Heart right ventricle (tissue), 16 donors: ENCODE measurements around the gene SEZ6. TPM values are rescaled to one million over a fixed set of nuclear protein-coding genes. Genes with fewer than 3 reads are reported as not detected.

Source experiments
- ATAC-seq, 8 donors: fragments of 200-7000 bp; cut with Tn5 transposase; one replicate each; pipeline ENCODE4 v1.9.1; 2020; ENCODE audit warnings: mild to moderate bottlenecking in 8 of 8, moderate library complexity in 8 of 8, moderate number of reproducible peaks in 1 of 8
- DNase-seq, 2 donors: peaks; one replicate each; pipeline ENCODE4 v3.0.0-alpha.2; 2020
- H3K27ac ChIP-seq, 10 donors: fragments of 200-600 bp; sonication (generic) in 2 of 10; one replicate each; pipeline versions ENCODE4 v1.5.0 to v1.8.0; 2020 to 2022; ENCODE audit warnings: mild to moderate bottlenecking in 3 of 10
- H3K27me3 ChIP-seq, 7 donors: fragments of 200-600 bp; one replicate each; pipeline ENCODE4 v1.8.0; 2021 to 2022; ENCODE audit warnings: mild to moderate bottlenecking in 2 of 7
- H3K36me3 ChIP-seq, 9 donors: fragments of 200-600 bp; sonication (generic) in 1 of 9; one replicate each; pipeline versions ENCODE4 v1.5.0 to v1.8.0; 2020 to 2022; ENCODE audit warnings: mild to moderate bottlenecking in 2 of 9
- H3K4me1 ChIP-seq, 9 donors: fragments of 200-600 bp; sonication (generic) in 1 of 9; one replicate each; pipeline versions ENCODE4 v1.5.0 to v1.8.0; 2020 to 2022; ENCODE audit warnings: mild to moderate bottlenecking in 4 of 9
- H3K4me3 ChIP-seq, 10 donors: fragments of 200-600 bp; sonication (generic) in 2 of 10; one replicate each; pipeline versions ENCODE4 v1.5.0 to v1.8.0; 2020 to 2022; ENCODE audit warnings: mild to moderate bottlenecking in 7 of 10, moderate library complexity in 2 of 10
- H3K9me3 ChIP-seq, 11 donors: fragments of 200-600 bp in 10 of 11; sonication (generic) in 2 of 11; one replicate each; pipeline versions ENCODE4 v1.5.0 to v1.8.0; 2013 to 2022; ENCODE audit warnings: mild to moderate bottlenecking in 2 of 11, control low read depth in 1 of 11, moderate library complexity in 1 of 11
- CTCF ChIP-seq, 9 donors: fragments of 200-600 bp; sonication (generic) in 2 of 9; IDR thresholded peaks; one replicate each; pipeline versions ENCODE4 v1.5.0 to v1.8.0; 2021 to 2022; ENCODE audit warnings: antibody characterized with exemption in 9 of 9, mild to moderate bottlenecking in 5 of 9, moderate library complexity in 1 of 9
- WGBS, 2 donors: extraction: QIAGEN DNeasy Blood & Tissue Kit; methylation state at CpG; one replicate each; pipeline ENCODE4 v1.1.7; 2013; ENCODE audit warnings: inconsistent platforms in 1 of 2; 5-methylcytosine and 5-hydroxymethylcytosine counted together
- intact Hi-C, 10 donors: fragments of 100-400 bp; cut with DNase I; formaldehyde crosslinking; loops; one replicate each; pipeline versions ENCODE4 v1.11.1 to v1.14.2; 2022
- polyA plus RNA-seq, 2 donors: library from polyadenylated mRNA; stranded (reverse); fragments of 200-250 nt; gene quantifications; one replicate each; pipeline ENCODE4 v1.2.3, GENCODE V29; 2013
- total RNA-seq, 10 donors: library from RNA; stranded (reverse); fragmentation: NEBNext Ultra II Directional in 3 of 10; extraction: Animal tissue kit (Norgen Biotek cat#: 25700) in 3 of 10; gene quantifications; one replicate each; pipeline versions ENCODE4 v1.2.1 to v1.2.4, GENCODE V29; 2021 to 2023
- donor health status: Arrhythmogenic right ventricular cardiomyopathy.
- donor health status: ischemic (EF 13 %, LVEDD 7.1; RV severe dilation, severe dysfunction).
- donor health status: healthy with polysubstance abuse.
- donor health status: DM: no; HTN: yes; CAD: no.
- donor health status: DM: no; HTN: no; CAD: no.
- donor health status: ischemic (EF 25% LVEDD 6.9; RV normal size, moderate dysfunction).
- donor health status: ischemic (EF 25% LVEDD 5.7; RV mildly dilated, moderate dysfunction).
- donor health status: healthy.
- donor health status: DM: yes; HTN: yes; CAD: no.
- donor health status: Ischemic cardiomyopathy.
- donor health status: ischemic (EF 35%, LVEDD 5.7; RV mildly dilated, moderate dysfunction).
- donor health status: nonischemic (EF 11% LVEDD 7.7; RV severe dilation, severe dysfunction).
- donor health status: DM: yes; HTN: yes; CAD: no.
- donor health status: PGD.
- donor health status: ischemic (EF 29% LVEDD 5.4; RV normal size, mild dysfunction).
- donor health status: nonischemic (EF 23%, LVEDD 6.1; RV moderate dilation, normal function).

The SEZ6 gene
- total and polyA plus RNA-seq, 12 donors, result not detected

DNA sequence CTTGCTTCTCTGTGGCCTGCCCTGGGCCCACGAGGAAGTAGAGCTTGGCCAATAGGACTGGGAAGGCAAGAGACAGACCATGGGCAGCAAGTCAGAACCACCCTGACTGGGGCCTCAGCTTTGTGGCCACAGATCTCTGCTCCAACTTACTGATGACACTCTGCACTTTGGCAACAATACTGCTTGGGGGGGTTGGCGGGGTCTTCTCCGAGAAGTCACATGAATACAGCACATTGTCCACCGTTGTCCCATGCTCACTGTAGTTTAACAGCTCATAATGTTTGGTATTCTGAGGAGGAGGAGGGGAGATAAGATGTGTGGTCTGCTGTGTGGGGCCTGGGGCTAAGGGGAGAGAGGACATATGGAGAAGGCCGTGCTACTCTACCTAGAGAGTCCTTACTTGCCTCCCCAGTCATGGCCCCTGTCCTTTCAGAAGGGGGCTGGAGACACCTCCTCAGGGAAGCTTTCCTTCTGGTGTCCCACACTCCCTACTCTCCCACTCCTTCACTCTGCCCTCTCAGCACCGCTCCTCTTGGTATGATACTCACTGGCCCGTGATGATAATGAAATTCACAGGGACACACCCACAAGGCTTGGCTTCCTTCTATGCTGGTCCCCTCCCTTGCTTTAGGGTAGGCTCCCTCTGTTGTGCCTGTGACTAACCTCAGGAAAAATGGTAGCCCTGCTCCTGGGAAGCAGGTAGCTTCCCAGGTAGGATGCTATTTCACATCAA lies 99.0 kb downstream of the SEZ6 start:
- H3K9me3 ChIP-seq, result no peaks in the 10 kb centered on the region
- ATAC-seq, result no peak
- intact Hi-C loops, result loop anchor here in 4 of 10 donors (5.0 to 10.0 kb wide), 3 partner anchors 40 to 142 kb away; partner anchors contain the start of gene ERAL1 (in 1 of the 4)
- H3K27ac ChIP-seq, result peak overlapping the region in 2 of 10 donors; percentile 22 to 68
- H3K36me3 ChIP-seq, result peaks cover 0 to 68% (median 61%) of the 10 kb centered on the region in 9 donors
- peaks cover 4 to 55% (median 33%) of the 10 kb centered on the region in 9 donors for H3K4me1 ChIP-seq
- H3K4me3 ChIP-seq, result no peak overlapping the region
- DNase-seq, result no peak
- 59 to 69% methylated on average over 7 of the region's 7 CpGs for WGBS, 2 donors
- TF ChIP-seq CTCF (IDR thresholded peaks at IDR 0.05), result no peak
- no peaks in the 10 kb centered on the region for H3K27me3 ChIP-seq

GRCh38 chr17:28906276-28906675 lies 99.6 kb downstream of the SEZ6 start:
- H3K36me3 ChIP-seq, result peaks cover 0 to 62% (median 55%) of the 10 kb centered on the region in 9 donors
- no peak for TF ChIP-seq CTCF (IDR thresholded peaks at IDR 0.05)
- H3K4me1 ChIP-seq, result peaks cover 4 to 58% (median 33%) of the 10 kb centered on the region in 9 donors
- ATAC-seq (no peak), DNase-seq (no peak)
- 70 to 71% methylated on average over 9 of the region's 9 CpGs for WGBS, 2 donors
- no peak overlapping the region for H3K27ac ChIP-seq
- H3K27me3 ChIP-seq, result no peaks in the 10 kb centered on the region
- intact Hi-C loops, result loop anchor here in 4 of 10 donors (5.0 to 10.0 kb wide), 3 partner anchors 41 to 141 kb away; partner anchors contain the start of gene ERAL1 (in 1 of the 4)
- no peaks in the 10 kb centered on the region for H3K9me3 ChIP-seq
- no peak overlapping the region for H3K4me3 ChIP-seq

Other genes starting within 250 kb of the SEZ6 start
- gene FAM222B, start 163.2 kb downstream of the SEZ6 start, total RNA-seq, result 10 to 100 TPM; 13.2 to 19.4 (median 16.0) TPM
- gene FAM222B, start 163.2 kb downstream of the SEZ6 start, polyA plus RNA-seq, result 10 to 100 TPM in 1 of 2 donors, 1 to 10 TPM in 1; 8.7 to 13.2 TPM
- gene ERAL1, start 151.0 kb downstream of the SEZ6 start, total RNA-seq, result 10 to 100 TPM; 34.2 to 41.6 (median 39.2) TPM
- 10 to 100 TPM; 32.3 to 48.2 TPM for gene ERAL1, start 151.0 kb downstream of the SEZ6 start, polyA plus RNA-seq
- 100 to 1,000 TPM in 3 of 10 donors, 10 to 100 TPM in 7; 82.8 to 159 (median 90.7) TPM for gene FLOT2, start 108.3 kb downstream of the SEZ6 start, total RNA-seq
- 10 to 100 TPM; 38.3 to 51.6 TPM for gene FLOT2, start 108.3 kb downstream of the SEZ6 start, polyA plus RNA-seq
- gene DHRS13, start 103.0 kb downstream of the SEZ6 start, total RNA-seq, result 1 to 10 TPM; 1.1 to 5.6 (median 2.2) TPM
- 1 to 10 TPM; 5.4 to 5.5 TPM for gene DHRS13, start 103.0 kb downstream of the SEZ6 start, polyA plus RNA-seq
- gene PHF12, start 54.5 kb downstream of the SEZ6 start, total RNA-seq, result 10 to 100 TPM; 18.4 to 28.0 (median 21.6) TPM
- gene PHF12, start 54.5 kb downstream of the SEZ6 start, polyA plus RNA-seq, result 10 to 100 TPM in 1 of 2 donors, 1 to 10 TPM in 1; 7.3 to 11.2 TPM
- 1 to 10 TPM in 3 of 10 donors, under 1 TPM in 5, not detected in 2; 0.32 to 4.1 (median 0.91) TPM for gene PIPOX, start 37.1 kb upstream of the SEZ6 start, total RNA-seq
- under 1 TPM; 0.12 to 0.22 TPM for gene PIPOX, start 37.1 kb upstream of the SEZ6 start, polyA plus RNA-seq
- gene MYO18A, start 174.4 kb upstream of the SEZ6 start, total RNA-seq, result 100 to 1,000 TPM; 217 to 408 (median 327) TPM
- gene MYO18A, start 174.4 kb upstream of the SEZ6 start, polyA plus RNA-seq, result 100 to 1,000 TPM in 1 of 2 donors, 10 to 100 TPM in 1; 61.4 to 442 TPM
- not detected for gene CRYBA1, start 240.8 kb upstream of the SEZ6 start, total RNA-seq
- not detected for gene CRYBA1, start 240.8 kb upstream of the SEZ6 start, polyA plus RNA-seq